ENCODE results near the gene NAT9. TPM values are rescaled to one million over a fixed set of nuclear protein-coding genes. Genes with fewer than 3 reads are reported as not detected.

NAT9 gene
- total RNA-seq, 1 donor from 2014 or later: 48.9 TPM

DNA sequence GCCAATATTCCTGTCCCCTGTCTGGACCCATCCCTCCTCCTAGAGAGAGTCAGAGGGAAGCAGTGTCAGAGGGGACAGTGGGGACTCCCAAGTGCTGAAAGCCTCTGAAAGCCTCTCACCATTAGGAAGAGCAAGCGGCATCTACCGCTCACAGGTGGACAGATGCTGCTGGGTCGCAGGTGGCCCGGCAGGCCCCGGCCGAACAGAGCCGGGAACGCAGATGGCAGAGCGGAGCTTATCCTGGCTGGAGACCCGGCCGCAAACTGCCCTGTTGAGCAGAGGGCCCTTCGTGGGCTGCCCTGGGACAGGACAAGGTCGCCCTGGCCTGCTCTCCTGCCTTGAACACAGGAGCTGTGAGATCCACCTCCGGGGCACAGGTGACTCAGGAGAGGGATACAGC is 23.0 kb upstream of the NAT9 start:
- no peak overlapping the region for H3K27ac Mint-ChIP-seq (ENCODE audit: unreplicated experiment)
- peaks cover 39% of the 10 kb centered on the region for H3K36me3 Mint-ChIP-seq (ENCODE audit: low read depth)
- no peak overlapping the region for H3K4me3 Mint-ChIP-seq (ENCODE audit: unreplicated experiment)
- no peaks in the 10 kb centered on the region for H3K27me3 Mint-ChIP-seq (ENCODE audit: low read depth)
- no peaks in the 10 kb centered on the region for H3K9me3 Mint-ChIP-seq (ENCODE audit: low read depth)
- DNase-seq (ENCODE audit: low spot score): no peak
- H3K4me1 Mint-ChIP-seq (ENCODE audit: low read depth): no peaks in the 10 kb centered on the region
- TF ChIP-seq CTCF (IDR thresholded peaks at IDR 0.05): no peak

- Mint-ChIP-seq H3K9me3 (ENCODE audit: low read depth) (no peaks in the 10 kb centered on the region), H3K4me3 (ENCODE audit: unreplicated experiment) (no peak overlapping the region), H3K27me3 (ENCODE audit: low read depth) (no peaks in the 10 kb centered on the region), H3K27ac (ENCODE audit: unreplicated experiment) (peak overlapping the region; percentile 22), H3K4me1 (ENCODE audit: low read depth) (no peaks in the 10 kb centered on the region), H3K36me3 (ENCODE audit: low read depth) (peaks cover 39% of the 10 kb centered on the region)
- DNase-seq (ENCODE audit: low spot score): no peak
- no peak for TF ChIP-seq CTCF (IDR thresholded peaks at IDR 0.05)
Measured at GRCh38 chr17:74798239-74798707, 22.1 kb upstream of the NAT9 start.

DNA sequence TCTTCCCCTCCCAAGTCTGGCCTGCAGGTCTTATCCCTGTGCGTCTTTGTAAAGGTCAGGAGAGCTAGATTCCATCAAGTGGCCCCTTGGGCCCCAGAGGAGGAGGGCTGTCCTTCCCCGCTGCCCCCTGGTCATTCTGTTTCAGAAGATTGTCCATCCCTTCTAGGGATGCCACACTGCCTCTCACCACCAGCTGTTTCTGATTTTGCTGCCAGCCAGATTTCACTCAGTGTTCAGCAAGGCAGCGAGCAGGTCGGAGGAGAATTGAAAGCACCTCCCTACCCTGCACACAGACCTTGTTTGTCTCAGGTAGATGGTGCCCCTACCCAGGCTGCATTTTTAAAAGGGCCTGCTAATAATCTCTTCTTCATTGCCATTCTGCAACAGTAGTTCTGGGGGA is 21.7 kb upstream of the NAT9 start:
- no peak for DNase-seq (ENCODE audit: low spot score)
- peaks cover 39% of the 10 kb centered on the region for H3K36me3 Mint-ChIP-seq (ENCODE audit: low read depth)
- no peak for TF ChIP-seq CTCF (IDR thresholded peaks at IDR 0.05)
- no peaks in the 10 kb centered on the region for H3K9me3 Mint-ChIP-seq (ENCODE audit: low read depth)
- no peak overlapping the region for H3K4me3 Mint-ChIP-seq (ENCODE audit: unreplicated experiment)
- H3K4me1 Mint-ChIP-seq (ENCODE audit: low read depth): no peaks in the 10 kb centered on the region
- H3K27me3 Mint-ChIP-seq (ENCODE audit: low read depth): no peaks in the 10 kb centered on the region
- H3K27ac Mint-ChIP-seq (ENCODE audit: unreplicated experiment): no peak overlapping the region

DNA sequence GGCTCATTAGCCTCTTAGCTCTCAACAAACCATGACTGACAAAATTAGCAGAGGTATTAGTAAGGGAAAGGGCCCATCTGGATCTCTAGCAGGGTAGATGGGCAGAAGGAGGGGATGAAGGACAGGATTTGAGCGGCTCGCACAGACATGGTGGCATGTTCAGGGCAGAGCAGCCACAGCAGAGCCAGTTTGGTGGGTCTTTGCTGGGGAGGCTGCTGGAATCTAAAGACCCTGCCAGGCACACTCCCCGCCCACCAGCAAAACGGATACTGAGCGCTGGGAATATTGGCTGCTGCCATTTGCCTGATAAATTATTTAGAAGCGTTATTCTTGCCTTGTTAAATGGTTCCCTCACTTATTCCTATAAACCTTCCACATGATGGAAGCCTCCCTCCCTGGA is 20.7 kb upstream of the NAT9 start:
- Mint-ChIP-seq H3K27ac (ENCODE audit: unreplicated experiment) (no peak overlapping the region), H3K36me3 (ENCODE audit: low read depth) (peaks cover 39% of the 10 kb centered on the region), H3K9me3 (ENCODE audit: low read depth) (no peaks in the 10 kb centered on the region), H3K4me1 (ENCODE audit: low read depth) (no peaks in the 10 kb centered on the region), H3K4me3 (ENCODE audit: unreplicated experiment) (no peak overlapping the region), H3K27me3 (ENCODE audit: low read depth) (no peaks in the 10 kb centered on the region)
- no peak for TF ChIP-seq CTCF (IDR thresholded peaks at IDR 0.05)
- DNase-seq (ENCODE audit: low spot score): no peak

- Mint-ChIP-seq H3K4me3 (ENCODE audit: unreplicated experiment) (no peak overlapping the region), H3K27ac (ENCODE audit: unreplicated experiment) (no peak overlapping the region), H3K36me3 (ENCODE audit: low read depth) (peaks cover 42% of the 10 kb centered on the region), H3K27me3 (ENCODE audit: low read depth) (no peaks in the 10 kb centered on the region), H3K4me1 (ENCODE audit: low read depth) (no peaks in the 10 kb centered on the region), H3K9me3 (ENCODE audit: low read depth) (no peaks in the 10 kb centered on the region)
- no peak for DNase-seq (ENCODE audit: low spot score)
- TF ChIP-seq CTCF (IDR thresholded peaks at IDR 0.05): no peak
Measured at GRCh38 chr17:74796211-74796610, 20.1 kb upstream of the NAT9 start.

Data from chondrocyte (in vitro differentiated cells).